OCI-LY7 (cell line): ENCODE results near the gene UBE2G1. TPM values are rescaled to one million over a fixed set of nuclear protein-coding genes. Genes with fewer than 3 reads are reported as not detected.

Experiments
- BruUV-seq: library from RNA; stranded (reverse); fragments of 400-500 nt; replicated peaks from 2 replicates; lab custom pipeline; 2021; lab: Mats Ljungman, UMichigan
- CTCF ChIA-PET: fragments of 300-600 bp; sonication (Branson Sonifier 250); formaldehyde crosslinking; loops from one replicate; lab custom pipeline; 2022; ENCODE audit warnings: antibody characterized with exemption; ENCODE audit not compliant: unreplicated experiment; lab: Charles Lee
- POLR2A ChIA-PET: fragments of 300-600 bp; sonication (Branson Sonifier 250); formaldehyde crosslinking; loops from one replicate; lab custom pipeline; 2022; ENCODE audit warnings: antibody characterized with exemption; lab: Charles Lee
- DNase-seq: peaks from one replicate; pipeline ENCODE4 v3.0.0-alpha.2; 2015; ENCODE audit warnings: low spot score
- H2AFZ ChIP-seq: fragments of 200-600 bp; sonication (generic), shearing (Covaris generic); 2 replicates; pipeline ENCODE4 v1.6.1; 2014; ENCODE audit warnings: mild to moderate bottlenecking, antibody characterized with exemption, low read length, moderate library complexity
- H3K27ac ChIP-seq: fragments of 200-600 bp; sonication (generic); 2 replicates; pipeline ENCODE4 v1.5.1; 2014; ENCODE audit warnings: mixed run types, low read depth, mild to moderate bottlenecking, moderate library complexity, low read length, inconsistent platforms; ENCODE audit not compliant: poor library complexity, severe bottlenecking
- H3K36me3 ChIP-seq: fragments of 200-600 bp; sonication (generic); 2 replicates; pipeline ENCODE4 v1.6.1; 2014; ENCODE audit warnings: mild to moderate bottlenecking, antibody characterized with exemption, low read length, moderate library complexity, mixed read lengths; ENCODE audit not compliant: insufficient read depth
- H3K4me1 ChIP-seq: fragments of 200-600 bp; sonication (generic); 2 replicates; pipeline ENCODE4 v1.5.1; 2014; ENCODE audit warnings: mild to moderate bottlenecking, low read length; ENCODE audit not compliant: insufficient read depth, poor library complexity, severe bottlenecking
- H3K4me2 ChIP-seq: fragments of 200-600 bp; sonication (generic); 2 replicates; pipeline ENCODE4 v1.6.1; 2014; ENCODE audit warnings: mild to moderate bottlenecking, low read length
- H3K4me3 ChIP-seq: fragments of 200-600 bp; sonication (generic); 2 replicates; pipeline ENCODE4 v1.5.1; 2014; ENCODE audit warnings: mild to moderate bottlenecking, low read depth, low read length; ENCODE audit not compliant: poor library complexity, severe bottlenecking
- H3K79me2 ChIP-seq: fragments of 200-600 bp; sonication (generic); 2 replicates; pipeline ENCODE4 v1.6.1; 2016; ENCODE audit warnings: low read depth, mild to moderate bottlenecking, low read length, moderate library complexity, mixed read lengths; ENCODE audit not compliant: insufficient read depth
- H3K9me2 ChIP-seq: fragments of 200-600 bp; sonication (generic); 2 replicates; pipeline ENCODE4 v1.6.1; 2016; ENCODE audit warnings: mild to moderate bottlenecking, low read length, mixed read lengths; ENCODE audit not compliant: insufficient read depth
- H3K9me3 ChIP-seq: fragments of 200-600 bp; sonication (generic); 2 replicates; pipeline ENCODE4 v1.6.1; 2014; ENCODE audit warnings: mild to moderate bottlenecking, mixed run types, low read length, mixed read lengths
- H4K20me1 ChIP-seq: fragments of 200-600 bp; sonication (generic); 2 replicates; pipeline ENCODE4 v1.6.1; 2014; ENCODE audit warnings: mild to moderate bottlenecking, antibody characterized with exemption, low read length, moderate library complexity, mixed read lengths; ENCODE audit not compliant: insufficient read depth
- EZH2phosphoT487 ChIP-seq: fragments of 200-600 bp; sonication (generic); IDR thresholded peaks from 2 replicates; pipeline ENCODE4 v1.6.1; 2018; ENCODE audit warnings: low read depth, borderline replicate concordance, mild to moderate bottlenecking, mixed run types, antibody characterized with exemption, low read length, moderate library complexity, mixed read lengths
- intact Hi-C: fragments of 100-400 bp; cut with micrococcal nuclease; formaldehyde crosslinking; loops from one replicate; pipeline ENCODE4 v1.10.0; 2022; ENCODE audit not compliant: unreplicated experiment
- total RNA-seq, 2 experiments: library from RNA; depleted of rRNA in 1 of 2; stranded (reverse); fragments of >200 nt in 1 of 2; shearing (Covaris generic) in 1 of 2; gene quantifications; 2 replicates each; pipeline ENCODE4 v1.2.3, GENCODE V29; 2014 to 2022
- TF ChIP-seq, protein P1 (sequence below): fragments of 200-600 bp; sonication (generic); conservative IDR thresholded peaks from 2 replicates; pipeline ENCODE4 v1.5.1; 2014; ENCODE audit warnings: mild to moderate bottlenecking, antibody characterized with exemption, low read length, moderate library complexity, mixed read lengths

The UBE2G1 gene
- total RNA-seq, 2 experiments from 2014 or later: 115 to 216 TPM

GRCh38 chr17:4341616-4341977 is 24.9 kb downstream of the UBE2G1 start:
- H3K36me3 ChIP-seq: peaks cover 42% of the 10 kb centered on the region
- H3K4me3 ChIP-seq: peak overlapping the region; percentile 49
- BruUV-seq: no TSS peak
- intact Hi-C loops: no loop called here
- no peak for DNase-seq
- peaks cover 91% of the 10 kb centered on the region for H3K4me1 ChIP-seq
- TF ChIP-seq, protein P1, sequence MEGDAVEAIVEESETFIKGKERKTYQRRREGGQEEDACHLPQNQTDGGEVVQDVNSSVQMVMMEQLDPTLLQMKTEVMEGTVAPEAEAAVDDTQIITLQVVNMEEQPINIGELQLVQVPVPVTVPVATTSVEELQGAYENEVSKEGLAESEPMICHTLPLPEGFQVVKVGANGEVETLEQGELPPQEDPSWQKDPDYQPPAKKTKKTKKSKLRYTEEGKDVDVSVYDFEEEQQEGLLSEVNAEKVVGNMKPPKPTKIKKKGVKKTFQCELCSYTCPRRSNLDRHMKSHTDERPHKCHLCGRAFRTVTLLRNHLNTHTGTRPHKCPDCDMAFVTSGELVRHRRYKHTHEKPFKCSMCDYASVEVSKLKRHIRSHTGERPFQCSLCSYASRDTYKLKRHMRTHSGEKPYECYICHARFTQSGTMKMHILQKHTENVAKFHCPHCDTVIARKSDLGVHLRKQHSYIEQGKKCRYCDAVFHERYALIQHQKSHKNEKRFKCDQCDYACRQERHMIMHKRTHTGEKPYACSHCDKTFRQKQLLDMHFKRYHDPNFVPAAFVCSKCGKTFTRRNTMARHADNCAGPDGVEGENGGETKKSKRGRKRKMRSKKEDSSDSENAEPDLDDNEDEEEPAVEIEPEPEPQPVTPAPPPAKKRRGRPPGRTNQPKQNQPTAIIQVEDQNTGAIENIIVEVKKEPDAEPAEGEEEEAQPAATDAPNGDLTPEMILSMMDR: no peak
- TF ChIP-seq EZH2phosphoT487: no peak
- H3K27ac ChIP-seq: peak overlapping the region; percentile 69
- peaks cover 100% of the 10 kb centered on the region for H3K79me2 ChIP-seq
- H3K4me2 ChIP-seq: peak overlapping the region; percentile 55
- H2AFZ ChIP-seq: no peak overlapping the region
- POLR2A ChIA-PET: interaction anchor here (1.5 kb wide), 1 partner anchor 12 kb away, joined by 8 read pairs; no protein-coding TSS in a partner anchor
- CTCF ChIA-PET: no interaction called here
- peaks cover 54% of the 10 kb centered on the region for H4K20me1 ChIP-seq
- no peaks in the 10 kb centered on the region for H3K9me3 ChIP-seq
- H3K9me2 ChIP-seq: no peaks in the 10 kb centered on the region

- H3K4me1 ChIP-seq: peaks cover 88% of the 10 kb centered on the region
- CTCF ChIA-PET: no interaction called here
- peak overlapping the region; percentile 55 for H3K4me2 ChIP-seq
These were observed 25.4 kb downstream of the UBE2G1 start for GRCh38 chr17:4340914-4341615.

More at GRCh38 chr17:4340914-4341615, 25.4 kb downstream of the UBE2G1 start:
- DNase-seq: no peak
- Histone ChIP-seq H3K79me2 (peaks cover 100% of the 10 kb centered on the region), H2AFZ (no peak overlapping the region), H3K9me3 (no peaks in the 10 kb centered on the region), H3K4me3 (peak overlapping the region; percentile 49), H4K20me1 (peaks cover 53% of the 10 kb centered on the region), H3K36me3 (peaks cover 39% of the 10 kb centered on the region), H3K27ac (peak overlapping the region; percentile 69), H3K9me2 (no peaks in the 10 kb centered on the region)
- POLR2A ChIA-PET: interaction anchor here (0.7 kb wide), 1 partner anchor 82 kb away, joined by 4 read pairs; no protein-coding TSS in a partner anchor
- no TSS peak for BruUV-seq
- intact Hi-C loops: no loop called here
- TF ChIP-seq EZH2phosphoT487: no peak
- TF ChIP-seq, protein P1: no peak
